K562 (cell line): Measurements from ENCODE around the gene WFIKKN1. TPM values are rescaled to one million over a fixed set of nuclear protein-coding genes. Genes with fewer than 3 reads are reported as not detected.

Experiments used
- ELF4 ChIP-seq: fragments of 450-650 bp; formaldehyde crosslinking; IDR thresholded peaks from 2 replicates; pipeline ENCODE4 v1.4.0; 2022; ENCODE audit warnings: missing genetic modification characterization
- HSF4 ChIP-seq: fragments of 250-450 bp; sonication (Bioruptor Pico); IDR thresholded peaks from 2 replicates; pipeline ENCODE4 v2.1.2; 2022; ENCODE audit warnings: mild to moderate bottlenecking, moderate library complexity, borderline replicate concordance
- REST ChIP-seq, 2 experiments: fragments of 450-650 bp; formaldehyde crosslinking in 1 of 2; IDR thresholded peaks; 2 replicates each; pipeline versions ENCODE4 v1.4.0 to v1.6.1; 2014 to 2020; ENCODE audit warnings: mild to moderate bottlenecking in 2 of 2, borderline replicate concordance in 1 of 2, low read depth in 1 of 2
- SMAD4 ChIP-seq: fragments of 250-450 bp; sonication (Bioruptor Pico); conservative IDR thresholded peaks from 2 replicates; pipeline ENCODE4 v1.8.0; 2021; ENCODE audit warnings: inconsistent platforms, mild to moderate bottlenecking, moderate library complexity
- SMARCA4 ChIP-seq: fragments of 450-650 bp; IDR thresholded peaks from 2 replicates; pipeline ENCODE4 v1.6.1; 2016
- polyA plus RNA-seq, 8 experiments: library from polyadenylated mRNA; depleted of rRNA in 4 of 8; stranded (reverse) in 5 of 8; unstranded in 3 of 8; fragments of >200 nt; fragmentation: Nextera tagmentation in 2 of 8; fragmentation: Illumina TruSeq in 1 of 8; extraction: Ambion mirVana in 2 of 8; extraction: Trizol in 1 of 8; gene quantifications; 2 replicates each; pipeline versions ENCODE4 v1.2.1 to v1.2.3, GENCODE V29; 2011 to 2014; ENCODE audit warnings: inconsistent platforms in 1 of 8, missing spikeins in 1 of 8
- total RNA-seq, 7 experiments: library from RNA; depleted of rRNA in 6 of 7; stranded (reverse); fragments of >200 nt in 6 of 7; fragmentation: Illumina TruSeq in 2 of 7; extraction: Trizol in 2 of 7; gene quantifications; 2 replicates each; pipeline versions ENCODE4 v1.2.1 to v1.2.3, GENCODE V29; 2011 to 2021; ENCODE audit warnings: low replicate concordance in 1 of 7
- TF ChIP-seq, protein P1 (sequence below): sonication (generic); formaldehyde crosslinking; IDR thresholded peaks from 2 replicates; pipeline ENCODE4 v1.8.0; 2022; ENCODE audit warnings: mild to moderate bottlenecking, low read depth, missing genetic modification reagents
- TF ChIP-seq, protein P2 (sequence below): fragments of 250-450 bp; sonication (Bioruptor Pico); IDR thresholded peaks from 2 replicates; pipeline ENCODE4 v1.4.0; 2020; ENCODE audit warnings: mild to moderate bottlenecking, moderate library complexity

Gene WFIKKN1
- total and polyA plus RNA-seq, 9 of the 15 experiments (the other 6 are each of a cell fraction or from before 2014, with no cell fraction given) = 0.14 to 1.1 (median 0.50) TPM; not detected in 4

- TF ChIP-seq REST (IDR thresholded peaks at IDR 0.05; ENCODE audit: borderline replicate concordance) (no peak), REST (CRISPR knock-in tag; IDR thresholded peaks at IDR 0.05; ENCODE audit: low read depth) (no peak), HSF4 (CRISPR knock-in tag) (no peak), SMAD4 (CRISPR knock-in tag) (no peak), ELF4 (no peak), SMARCA4 (no peak)
- TF ChIP-seq, protein P1, sequence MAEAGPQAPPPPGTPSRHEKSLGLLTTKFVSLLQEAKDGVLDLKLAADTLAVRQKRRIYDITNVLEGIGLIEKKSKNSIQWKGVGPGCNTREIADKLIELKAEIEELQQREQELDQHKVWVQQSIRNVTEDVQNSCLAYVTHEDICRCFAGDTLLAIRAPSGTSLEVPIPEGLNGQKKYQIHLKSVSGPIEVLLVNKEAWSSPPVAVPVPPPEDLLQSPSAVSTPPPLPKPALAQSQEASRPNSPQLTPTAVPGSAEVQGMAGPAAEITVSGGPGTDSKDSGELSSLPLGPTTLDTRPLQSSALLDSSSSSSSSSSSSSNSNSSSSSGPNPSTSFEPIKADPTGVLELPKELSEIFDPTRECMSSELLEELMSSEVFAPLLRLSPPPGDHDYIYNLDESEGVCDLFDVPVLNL = no peak
- TF ChIP-seq, protein P2, sequence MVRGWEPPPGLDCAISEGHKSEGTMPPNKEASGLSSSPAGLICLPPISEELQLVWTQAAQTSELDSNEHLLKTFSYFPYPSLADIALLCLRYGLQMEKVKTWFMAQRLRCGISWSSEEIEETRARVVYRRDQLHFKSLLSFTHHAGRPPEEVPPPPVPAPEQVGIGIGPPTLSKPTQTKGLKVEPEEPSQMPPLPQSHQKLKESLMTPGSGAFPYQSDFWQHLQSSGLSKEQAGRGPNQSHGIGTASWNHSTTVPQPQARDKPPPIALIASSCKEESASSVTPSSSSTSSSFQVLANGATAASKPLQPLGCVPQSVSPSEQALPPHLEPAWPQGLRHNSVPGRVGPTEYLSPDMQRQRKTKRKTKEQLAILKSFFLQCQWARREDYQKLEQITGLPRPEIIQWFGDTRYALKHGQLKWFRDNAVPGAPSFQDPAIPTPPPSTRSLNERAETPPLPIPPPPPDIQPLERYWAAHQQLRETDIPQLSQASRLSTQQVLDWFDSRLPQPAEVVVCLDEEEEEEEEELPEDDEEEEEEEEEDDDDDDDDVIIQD = no peak
Observed at GRCh38 chr16:644556-644955, 13.8 kb downstream of the WFIKKN1 start (continued).
